ENCODE results near the gene SF3B4. TPM values are rescaled to one million over a fixed set of nuclear protein-coding genes. Genes with fewer than 3 reads are reported as not detected.
"Not testable (repeated sequence)": the region's sequence is repeated elsewhere in the genome, so short reads cannot be mapped to it uniquely, and the experiment has no call there.

Gene SF3B4
- total RNA-seq: 7.5 and 8.3 TPM in 2 replicates

DNA sequence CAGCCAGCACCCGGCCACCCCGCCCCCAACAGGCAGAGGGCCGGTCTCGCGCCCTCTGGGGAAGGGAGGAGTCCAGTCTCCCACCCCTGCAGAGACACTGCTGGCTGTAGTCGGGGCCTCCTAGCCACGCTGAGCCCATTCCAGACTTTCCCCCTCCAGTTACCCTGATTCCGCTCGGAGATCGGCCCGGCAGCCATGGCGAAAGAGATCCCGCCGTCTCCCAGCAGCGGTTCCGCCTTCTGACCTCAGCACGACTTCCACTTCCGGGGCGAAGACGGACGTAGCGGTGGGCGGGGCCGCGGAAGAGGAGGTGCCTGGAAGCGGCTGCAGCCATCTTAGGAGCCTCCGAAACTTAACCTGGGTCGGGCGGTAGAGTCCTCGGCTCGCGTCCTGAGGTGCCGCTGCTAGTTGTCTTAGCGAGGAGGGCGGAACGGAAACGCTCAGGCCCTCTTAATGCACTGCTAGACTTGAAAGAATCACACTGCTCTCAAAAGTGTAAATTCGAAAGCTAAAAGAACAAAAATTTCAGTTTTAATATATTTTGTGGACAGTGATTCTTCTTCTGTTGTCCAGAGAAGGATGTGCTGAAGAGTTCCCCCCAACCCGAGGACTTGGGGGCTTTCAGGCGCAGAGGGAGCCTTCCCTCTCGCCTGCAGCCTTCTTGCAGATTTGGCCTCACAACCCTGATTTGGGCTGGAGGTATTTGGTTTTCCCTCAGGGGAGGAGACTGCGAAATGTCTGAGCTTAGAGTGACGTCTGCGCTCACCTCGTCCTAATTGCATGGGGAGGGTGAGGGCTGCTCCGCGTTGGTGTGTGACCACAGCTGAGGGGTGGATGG is at the start of gene SF3B4:
Gene SF3B4, minus strand, starts transcription at position 241 of the 838 bp plus-strand sequence. Its CDS starts 44 bp downstream, at position 197.
- peak; percentile 95 to 96 for DNase-seq (ENCODE audit: low read depth in 2 of 2)

DNA sequence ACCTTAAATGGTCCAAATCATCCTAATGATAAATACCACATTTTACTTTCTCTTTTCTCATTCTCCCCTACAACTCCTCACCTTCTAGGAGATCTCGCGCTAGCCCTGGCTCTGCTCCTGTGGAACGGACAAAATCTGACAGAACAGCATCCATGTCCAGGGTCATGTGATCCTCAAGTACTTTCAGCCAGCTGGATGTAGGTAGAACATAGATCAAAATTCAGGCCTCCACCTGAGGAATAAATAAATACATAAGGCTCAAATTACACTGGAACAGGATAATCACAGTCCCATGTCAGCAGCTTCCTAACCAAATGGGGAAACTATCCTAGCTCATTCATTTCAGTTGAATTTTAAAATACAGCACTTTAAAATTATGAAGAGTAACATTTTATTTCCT is 49.7 kb upstream of the SF3B4 start:
- DNase-seq (ENCODE audit: low read depth in 2 of 2): no peak

- DNase-seq (ENCODE audit: low read depth in 2 of 2): no peak
Measured at GRCh38 chr1:149972547-149972946, 44.9 kb upstream of the SF3B4 start.

GRCh38 chr1:149967646-149968045 is 40.0 kb upstream of the SF3B4 start:
- no peak for DNase-seq (ENCODE audit: low read depth in 2 of 2)

GRCh38 chr1:149967041-149967440 is 39.4 kb upstream of the SF3B4 start:
- no peak for DNase-seq (ENCODE audit: low read depth in 2 of 2)

- no peak for DNase-seq (ENCODE audit: low read depth in 2 of 2)
Measured at GRCh38 chr1:149966405-149966804, 38.8 kb upstream of the SF3B4 start.

DNA sequence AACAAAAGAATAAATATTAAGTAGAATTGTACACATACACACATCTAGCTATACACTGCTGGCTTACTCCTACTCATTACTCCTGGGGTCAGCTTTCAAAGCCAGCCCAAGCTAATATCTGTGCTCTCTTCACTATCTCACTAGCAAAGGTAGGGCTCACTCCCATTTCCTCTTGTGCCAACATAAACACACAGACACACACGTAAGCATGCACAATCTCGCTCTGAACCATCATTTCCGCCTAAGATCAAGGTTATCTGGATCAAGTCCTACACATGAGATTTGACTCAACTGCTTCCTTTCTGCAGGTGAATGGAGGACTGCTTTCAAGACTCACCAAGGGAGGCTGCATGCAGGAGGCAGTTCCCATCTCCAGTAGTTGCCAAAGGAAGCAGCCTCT is 37.8 kb upstream of the SF3B4 start:
- no peak for DNase-seq (ENCODE audit: low read depth in 2 of 2)

- no peak for DNase-seq (ENCODE audit: low read depth in 2 of 2)
Measured at GRCh38 chr1:149963358-149963757, 35.8 kb upstream of the SF3B4 start.

DNA sequence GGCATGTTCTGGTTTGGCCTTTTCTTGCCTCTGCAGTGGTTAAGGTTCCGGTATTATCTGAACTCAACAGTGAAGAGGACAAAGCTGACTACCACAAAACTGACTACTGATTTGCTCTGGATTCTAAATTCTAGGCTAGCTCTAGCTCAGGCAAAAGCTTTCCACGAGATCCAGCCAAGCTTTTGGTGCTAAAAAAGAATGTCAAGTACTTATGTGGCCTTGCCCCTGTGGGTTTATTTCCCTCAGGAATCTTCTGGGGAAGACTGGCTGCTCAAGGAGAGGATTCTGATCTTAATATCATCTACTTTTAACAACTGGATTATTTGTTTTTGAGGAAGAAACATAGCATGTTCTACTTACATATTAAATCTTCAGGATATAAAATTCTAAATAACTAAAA is 35.1 kb upstream of the SF3B4 start:
- DNase-seq (ENCODE audit: low read depth in 2 of 2): no peak

GRCh38 chr1:149962039-149962647 is 34.5 kb upstream of the SF3B4 start:
- peak; percentile 83 to 87 for DNase-seq (ENCODE audit: low read depth in 2 of 2)

DNA sequence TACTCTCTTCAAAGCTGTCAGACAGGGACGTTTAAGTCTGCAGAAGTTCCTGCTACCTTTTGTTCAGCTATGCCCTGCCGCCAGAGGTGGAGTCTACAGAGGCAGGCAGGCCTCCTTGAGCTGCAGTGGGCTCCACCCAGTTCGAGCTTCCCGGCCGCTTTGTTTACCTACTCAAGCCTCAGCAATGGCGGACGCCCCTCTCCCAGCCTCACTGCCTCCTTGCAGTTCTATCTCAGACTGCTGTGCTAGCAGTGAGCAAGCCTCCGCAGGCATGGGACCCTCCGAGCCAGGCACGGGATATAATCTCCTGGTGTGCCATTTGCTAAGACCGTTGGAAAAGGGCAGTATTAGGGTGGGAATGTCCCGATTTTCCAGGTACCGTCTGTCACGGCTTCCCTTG is 29.9 kb upstream of the SF3B4 start:
- DNase-seq (ENCODE audit: low read depth in 2 of 2): not testable (repeated sequence)

GRCh38 chr1:149949911-149950310 is 22.3 kb upstream of the SF3B4 start:
- no peak for DNase-seq (ENCODE audit: low read depth in 2 of 2)

DNA sequence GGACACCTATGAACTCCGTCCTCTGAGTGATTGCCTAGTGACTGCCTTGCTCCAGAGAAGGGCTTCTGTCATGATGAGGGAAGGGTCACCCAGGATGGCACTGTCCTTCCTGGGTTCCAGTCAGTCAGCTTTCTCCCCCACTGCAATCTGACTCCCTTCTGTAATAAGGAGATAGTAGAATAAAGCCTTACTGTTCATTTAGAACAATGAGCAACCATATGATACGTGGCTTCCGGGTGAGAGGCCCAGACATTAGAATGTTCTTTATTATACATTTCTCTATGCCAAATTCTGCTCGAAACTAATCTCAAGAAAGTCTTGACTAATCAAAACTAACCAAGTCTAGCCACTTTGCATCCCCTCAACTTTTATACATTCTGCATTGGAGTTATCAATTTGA is 17.6 kb upstream of the SF3B4 start:
- DNase-seq (ENCODE audit: low read depth in 2 of 2): no peak

GRCh38 chr1:149942885-149943284 is 15.3 kb upstream of the SF3B4 start:
- no peak for DNase-seq (ENCODE audit: low read depth in 2 of 2)

DNA sequence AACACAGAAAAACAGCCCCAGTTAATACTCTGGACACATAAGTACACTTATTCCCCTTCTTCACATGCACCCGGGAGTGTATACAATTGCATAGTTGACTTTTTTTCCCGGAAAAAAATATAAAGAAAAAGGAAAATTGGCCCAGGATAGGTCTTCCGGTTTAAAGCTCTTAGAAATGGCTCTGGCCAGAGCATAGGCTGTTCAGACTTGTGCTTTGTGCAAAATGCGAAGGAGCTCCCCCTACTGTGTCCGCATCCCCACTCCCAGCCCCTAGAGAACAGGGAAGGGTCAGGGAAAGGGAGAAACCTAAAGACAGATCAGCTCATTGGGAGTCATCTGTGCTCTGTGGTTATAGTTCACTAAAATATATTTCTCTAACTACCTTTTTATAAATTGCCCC is 14.6 kb upstream of the SF3B4 start:
- DNase-seq (ENCODE audit: low read depth in 2 of 2): peak; percentile 47 to 56

GRCh38 chr1:149940427-149940826 is 12.8 kb upstream of the SF3B4 start:
- no peak for DNase-seq (ENCODE audit: low read depth in 2 of 2)

- not testable (repeated sequence) for DNase-seq (ENCODE audit: low read depth in 2 of 2)
Measured at GRCh38 chr1:149938668-149939003, 11.0 kb upstream of the SF3B4 start.

DNA sequence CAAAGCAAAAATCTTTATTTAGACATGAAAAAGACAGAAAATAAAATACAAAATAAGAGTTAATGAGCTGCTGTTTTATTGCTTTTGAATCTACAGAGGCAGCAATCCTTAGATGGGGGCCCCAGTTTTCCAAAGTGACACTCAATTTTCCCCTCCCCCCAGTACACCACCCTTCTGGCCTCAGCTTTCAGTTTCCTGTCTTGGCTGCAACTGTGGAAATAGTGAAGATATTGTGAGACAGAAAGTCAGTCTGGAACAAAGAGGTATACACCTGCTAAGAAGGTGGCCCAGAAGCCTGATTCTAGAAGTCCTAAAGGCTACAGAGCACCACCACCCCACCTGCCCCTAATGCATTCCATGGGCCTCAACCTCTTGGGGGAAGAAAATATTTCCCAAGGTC is 10.2 kb upstream of the SF3B4 start:
- DNase-seq (ENCODE audit: low read depth in 2 of 2): no peak

GRCh38 chr1:149936992-149937705 is 9.5 kb upstream of the SF3B4 start:
- peak in 1 of 2 donors; percentile 41 for DNase-seq (ENCODE audit: low read depth in 2 of 2)

GRCh38 chr1:149936170-149936991 is 8.8 kb upstream of the SF3B4 start, which contains the start of gene MTMR11:
Gene MTMR11, minus strand, starts transcription at chr1:149936879. Its CDS starts 232 bp downstream, at chr1:149936647.
- DNase-seq (ENCODE audit: low read depth in 2 of 2): peak in 1 of 2 donors; percentile 31

GRCh38 chr1:149934356-149934755 is 6.8 kb upstream of the SF3B4 start:
- peak in 1 of 2 donors; percentile 17 for DNase-seq (ENCODE audit: low read depth in 2 of 2)

Measured in lung microvascular endothelial cell (primary cell).